Ascending aorta (tissue), 2 donors: ENCODE data around the gene SDK1. TPM values are rescaled to one million over a fixed set of nuclear protein-coding genes. Genes with fewer than 3 reads are reported as not detected.

ENCODE experiments used
- DNase-seq, 2 donors: peaks; one replicate each; pipeline ENCODE4 v3.0.0-alpha.2; 2019; ENCODE audit warnings: low spot score in 2 of 2
- H3K27ac ChIP-seq, 2 donors: fragments of 200-600 bp; sonication (generic); one replicate each; pipeline ENCODE4 v1.5.1; 2016 to 2017; ENCODE audit warnings: mild to moderate bottlenecking in 1 of 2
- H3K27me3 ChIP-seq: fragments of 200-600 bp; sonication (generic); one replicate; pipeline ENCODE4 v1.5.1; 2017
- H3K36me3 ChIP-seq, 2 donors: fragments of 200-600 bp; sonication (generic); one replicate each; pipeline ENCODE4 v1.5.1; 2016
- H3K4me1 ChIP-seq, 2 donors: fragments of 200-600 bp; sonication (generic); one replicate each; pipeline ENCODE4 v1.5.1; 2016 to 2017; ENCODE audit warnings: mild to moderate bottlenecking in 1 of 2
- H3K4me3 ChIP-seq, 2 donors: fragments of 200-600 bp; sonication (generic); one replicate each; pipeline ENCODE4 v1.5.1; 2016 to 2017; ENCODE audit warnings: mild to moderate bottlenecking in 1 of 2
- H3K9me3 ChIP-seq, 2 donors: fragments of 200-600 bp; sonication (generic); one replicate each; pipeline ENCODE4 v1.5.1; 2016
- CTCF ChIP-seq, 3 experiments: fragments of 200-600 bp in 2 of 3; fragments of 450-650 bp in 1 of 3; sonication (generic) in 2 of 3; IDR thresholded peaks; one replicate each; pipeline ENCODE4 v1.5.1; 2016 to 2019; ENCODE audit warnings: antibody characterized with exemption in 3 of 3, mild to moderate bottlenecking in 1 of 3, moderate library complexity in 1 of 3
- intact Hi-C: fragments of 100-400 bp; cut with DNase I; formaldehyde crosslinking; loops from one replicate; pipeline ENCODE4 v1.15.1; 2023
- total RNA-seq: library from RNA; depleted of rRNA; stranded (reverse); fragments of >200 nt; gene quantifications from one replicate; pipeline ENCODE4 v1.1.0, GENCODE V29; 2016

SDK1 gene
- total RNA-seq, 1 donor from 2014 or later = 13.3 TPM

DNA sequence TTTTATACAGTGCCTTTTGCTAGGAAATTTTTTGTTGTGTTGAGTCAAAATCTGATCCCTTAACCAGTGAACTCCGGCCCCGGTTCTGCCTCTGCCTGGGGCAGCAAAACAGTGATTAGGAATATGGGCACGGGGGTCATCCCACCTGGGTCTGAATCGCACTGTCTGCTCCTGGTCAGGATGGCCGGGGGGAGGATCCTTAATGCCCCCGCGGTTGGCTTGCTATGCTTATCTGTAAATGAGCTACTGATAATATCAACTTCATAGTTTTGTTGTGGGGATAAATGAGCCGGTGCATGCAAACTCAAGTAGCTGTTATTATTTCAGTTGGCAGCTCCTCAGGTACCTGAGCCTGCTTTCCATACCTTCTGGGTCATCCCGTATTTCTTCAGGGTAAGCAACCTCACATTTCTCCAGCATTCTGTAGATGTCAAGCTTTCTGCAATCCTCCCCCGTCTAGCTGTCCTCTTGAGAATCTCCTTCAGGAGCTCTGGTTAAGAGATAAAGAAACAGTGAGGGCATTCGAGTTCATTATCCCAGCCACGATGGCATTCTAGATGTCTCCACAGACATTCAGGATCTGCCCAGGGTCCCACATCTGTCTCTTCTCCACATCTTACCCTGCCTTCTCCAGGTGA, 592.2 kb downstream of the SDK1 start:
- Histone ChIP-seq H3K36me3 (no peaks in the 10 kb centered on the region), H3K27ac (no peak overlapping the region), H3K27me3 (no peaks in the 10 kb centered on the region), H3K4me1 (peaks cover 0 to 3% of the 10 kb centered on the region in 2 donors), H3K9me3 (no peaks in the 10 kb centered on the region), H3K4me3 (no peak overlapping the region)
- TF ChIP-seq CTCF (IDR thresholded peaks at IDR 0.05) = no peak
- DNase-seq = no peak
- intact Hi-C loops = no loop called here

DNA sequence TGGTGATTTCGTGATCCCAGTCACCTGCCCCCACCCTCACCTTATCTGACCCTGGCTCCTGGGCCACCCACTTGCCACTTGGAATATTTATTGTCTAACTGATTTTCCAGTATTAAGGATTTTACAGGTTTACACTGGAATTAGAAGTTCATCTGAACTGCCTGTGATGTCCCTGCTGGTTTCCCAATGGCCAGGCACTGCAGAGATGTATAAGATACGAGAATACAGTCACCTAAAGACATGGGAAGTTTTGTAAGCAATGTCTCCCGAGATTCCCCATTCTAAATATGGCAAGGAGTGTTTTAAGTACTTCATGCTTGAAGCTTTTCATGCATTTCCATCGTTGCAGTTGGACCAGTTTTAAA, 592.7 kb downstream of the SDK1 start:
- Histone ChIP-seq H3K4me3 (no peak overlapping the region), H3K27ac (no peak overlapping the region), H3K9me3 (no peaks in the 10 kb centered on the region), H3K27me3 (no peaks in the 10 kb centered on the region), H3K36me3 (no peaks in the 10 kb centered on the region), H3K4me1 (peaks cover 0 to 3% of the 10 kb centered on the region in 2 donors)
- no peak for DNase-seq
- TF ChIP-seq CTCF (IDR thresholded peaks at IDR 0.05) = no peak
- intact Hi-C loops = no loop called here

DNA sequence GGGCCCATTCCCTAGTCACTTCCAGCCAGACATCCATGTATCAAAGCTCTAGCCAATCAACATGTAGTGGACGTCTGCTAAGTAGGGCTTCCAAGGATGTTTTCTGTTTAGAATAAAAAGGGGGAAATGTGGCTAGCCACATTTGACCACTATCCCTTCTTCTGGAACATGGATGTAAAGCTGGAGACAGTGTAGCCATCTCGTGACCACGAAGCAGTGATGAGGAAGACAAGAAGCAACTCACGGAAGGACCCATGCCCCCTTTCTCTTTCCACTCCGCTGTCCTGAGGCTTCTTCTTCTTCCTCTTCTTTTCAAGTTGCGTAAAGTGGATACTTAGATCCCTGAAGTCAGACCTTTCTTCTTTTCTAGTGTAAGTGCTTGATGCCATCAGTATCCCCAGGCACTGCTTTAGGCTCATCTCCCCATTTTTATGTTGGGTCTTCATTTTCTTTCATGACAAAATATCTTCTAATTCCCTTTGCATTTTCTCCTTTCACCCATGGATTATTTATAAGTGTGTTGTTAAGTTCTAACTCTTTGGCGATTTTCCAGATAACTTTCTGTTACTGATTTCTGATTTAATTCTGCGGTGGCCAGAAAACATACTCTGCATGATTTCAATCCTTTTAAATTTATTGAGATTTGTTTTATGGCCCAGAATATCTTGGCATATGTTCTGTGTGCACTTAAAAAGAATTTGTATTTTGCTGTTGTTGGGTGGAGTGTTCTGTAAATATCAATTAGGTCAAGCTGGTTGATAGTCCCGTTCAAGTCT, 594.5 kb downstream of the SDK1 start:
- intact Hi-C loops = loop anchor here (2.0 to 5.0 kb wide), 3 partner anchors 595 to 1031 kb away; partner anchors contain the start of gene SDK1
- peak overlapping the region in 1 of 2 donors; percentile 48 for H3K27ac ChIP-seq
- no peaks in the 10 kb centered on the region for H3K9me3 ChIP-seq
- peaks cover 0 to 3% of the 10 kb centered on the region in 2 donors for H3K4me1 ChIP-seq
- H3K36me3 ChIP-seq = no peaks in the 10 kb centered on the region
- DNase-seq = no peak
- no peaks in the 10 kb centered on the region for H3K27me3 ChIP-seq
- no peak for TF ChIP-seq CTCF (IDR thresholded peaks at IDR 0.05)
- no peak overlapping the region for H3K4me3 ChIP-seq

DNA sequence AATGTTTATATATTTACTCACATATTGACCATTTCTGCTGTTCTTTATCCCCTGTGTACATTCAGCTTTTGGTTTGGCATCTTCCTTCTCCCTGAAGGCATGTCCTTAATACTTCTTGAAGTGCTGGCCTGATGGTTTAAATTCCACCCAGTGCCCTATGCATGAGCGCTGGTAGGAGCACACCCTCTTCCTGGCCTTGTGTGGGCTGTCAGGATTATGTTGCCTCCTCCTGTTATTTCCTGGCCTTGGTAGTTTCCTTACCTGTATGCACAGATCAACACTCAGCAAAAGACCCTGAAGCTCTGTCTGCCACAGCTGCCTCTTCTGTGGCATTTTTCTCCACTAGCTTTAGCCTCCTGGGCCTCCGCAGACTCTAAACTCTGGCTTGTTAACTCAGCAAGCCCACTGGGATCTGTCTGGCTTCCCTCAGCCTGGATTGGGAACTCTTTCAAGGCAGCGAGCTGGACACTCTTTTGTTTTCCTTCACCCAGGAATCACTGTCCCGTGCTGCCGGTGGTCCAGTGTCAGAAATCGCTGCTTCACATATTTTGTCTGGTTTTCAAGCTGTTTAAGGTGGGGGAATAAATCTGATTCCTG, 595.2 kb downstream of the SDK1 start:
- Histone ChIP-seq H3K4me1 (peaks cover 0 to 3% of the 10 kb centered on the region in 2 donors), H3K36me3 (no peaks in the 10 kb centered on the region), H3K9me3 (no peaks in the 10 kb centered on the region), H3K4me3 (no peak overlapping the region), H3K27me3 (no peaks in the 10 kb centered on the region), H3K27ac (peak overlapping the region in 1 of 2 donors; percentile 48)
- TF ChIP-seq CTCF (IDR thresholded peaks at IDR 0.05) = no peak
- DNase-seq = no peak
- intact Hi-C loops = loop anchor here (2.0 to 5.0 kb wide), 3 partner anchors 595 to 1031 kb away; partner anchors contain the start of gene SDK1

DNA sequence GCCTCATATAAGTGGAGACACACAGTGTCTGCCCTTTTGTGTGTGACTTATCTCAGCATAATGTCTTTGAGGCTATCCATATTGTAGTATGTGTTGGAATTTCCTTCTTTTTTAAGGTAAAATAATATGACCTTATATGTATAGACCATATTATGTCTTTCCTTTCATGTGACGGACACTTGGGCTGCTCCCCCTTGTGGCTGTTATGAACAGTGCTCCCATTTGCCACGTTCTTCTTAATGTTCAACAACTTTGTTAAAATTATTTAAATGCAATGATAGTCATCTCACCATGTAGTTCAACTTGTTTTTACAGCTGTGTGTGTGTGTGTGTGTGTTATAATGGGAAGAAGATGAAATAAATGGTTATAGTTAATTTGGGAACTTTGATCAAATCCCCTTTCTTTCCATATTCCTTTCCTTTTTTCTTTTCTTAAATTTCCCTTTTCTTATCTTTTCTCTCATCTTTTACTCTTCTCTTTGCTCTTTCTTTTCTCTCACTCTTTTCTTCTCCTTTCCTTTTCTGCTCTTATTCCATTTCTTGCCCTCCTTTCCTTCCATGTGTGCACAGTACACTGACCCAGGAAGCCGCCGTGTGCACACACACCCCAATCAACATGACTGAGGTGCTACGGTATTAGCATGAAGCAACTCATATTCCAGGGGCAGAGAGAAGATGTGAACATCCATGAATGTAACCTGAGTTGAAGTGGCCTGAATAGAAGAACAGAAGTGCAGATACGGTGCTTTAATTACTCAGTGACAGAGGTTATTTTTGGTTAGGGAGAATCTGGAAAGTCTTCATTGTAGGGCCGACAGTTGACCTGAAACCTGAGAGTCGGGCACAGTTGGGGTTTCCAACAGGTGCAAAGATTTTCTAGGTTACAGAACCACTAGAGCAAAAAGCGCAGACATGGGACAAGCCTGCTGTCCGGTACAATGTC, 596.6 kb downstream of the SDK1 start:
- no peak overlapping the region for H3K27ac ChIP-seq
- intact Hi-C loops = loop anchor here (2.0 to 5.0 kb wide), 3 partner anchors 597 to 1033 kb away; partner anchors contain the start of gene SDK1
- no peak overlapping the region for H3K4me3 ChIP-seq
- H3K4me1 ChIP-seq = peaks cover 0 to 3% of the 10 kb centered on the region in 2 donors
- TF ChIP-seq CTCF (IDR thresholded peaks at IDR 0.05) = peak; percentile 59 to 69 (median 62)
- H3K36me3 ChIP-seq = no peaks in the 10 kb centered on the region
- no peaks in the 10 kb centered on the region for H3K9me3 ChIP-seq
- DNase-seq = no peak
- no peaks in the 10 kb centered on the region for H3K27me3 ChIP-seq
